OCI-LY3 (cell line): ENCODE data around the gene ADAMTS1.

ENCODE experiments used
- H2AFZ ChIP-seq: fragments of 200-600, 300-600 bp; shearing (Covaris generic); 2 replicates; pipeline ENCODE4 v1.6.0; 2014; ENCODE audit warnings: antibody characterized with exemption, low read depth, low read length
- H3K27ac ChIP-seq: fragments of 200-600, 300-600 bp; sonication (generic); 2 replicates; pipeline ENCODE4 v1.5.1; 2014; ENCODE audit warnings: mild to moderate bottlenecking, low read length, moderate library complexity, mixed read lengths
- H3K27me3 ChIP-seq: fragments of 200-600, 300-600 bp; sonication (generic); 2 replicates; pipeline ENCODE4 v1.6.1; 2014; ENCODE audit warnings: low read depth, low read length, mixed read lengths
- H3K36me3 ChIP-seq: fragments of 200-600, 300-600 bp; sonication (generic); replicated peaks from 2 replicates; pipeline ENCODE3; 2014; ENCODE audit warnings: low read depth, low read length, mixed read lengths
- H3K4me1 ChIP-seq: fragments of 300-600, 200-600 bp; sonication (generic); 2 replicates; pipeline ENCODE4 v1.6.1; 2014; ENCODE audit warnings: low read length, mixed read lengths
- H3K4me2 ChIP-seq: fragments of 200-600, 300-600 bp; sonication (generic); 2 replicates; pipeline ENCODE4 v1.6.1; 2014; ENCODE audit warnings: low read length, mixed read lengths
- H3K4me3 ChIP-seq: fragments of 300-600, 200-600 bp; sonication (generic); 2 replicates; pipeline ENCODE4 v1.5.1; 2014; ENCODE audit warnings: antibody characterized with exemption, mild to moderate bottlenecking, low read length, moderate library complexity
- H3K79me2 ChIP-seq: fragments of 300-600, 200-600 bp; shearing (Covaris generic); 2 replicates; pipeline ENCODE4 v1.6.1; 2014; ENCODE audit warnings: mild to moderate bottlenecking, low read length, mixed read lengths
- H3K9ac ChIP-seq: fragments of 300-600, 200-600 bp; shearing (Covaris generic); 2 replicates; pipeline ENCODE4 v1.6.0; 2014; ENCODE audit warnings: mild to moderate bottlenecking, low read length, moderate library complexity
- H3K9me3 ChIP-seq: fragments of 200-600, 300-600 bp; shearing (Covaris generic); 2 replicates; pipeline ENCODE4 v1.6.1; 2014; ENCODE audit warnings: low read length, mixed read lengths; ENCODE audit not compliant: insufficient read depth
- H4K20me1 ChIP-seq: fragments of 200-600, 300-600 bp; sonication (generic); 2 replicates; pipeline ENCODE4 v1.6.1; 2016; ENCODE audit warnings: low read length, mixed read lengths; ENCODE audit not compliant: insufficient read depth
- CTCF ChIP-seq: fragments of 200-600, 300-600 bp; sonication (generic); IDR thresholded peaks from 2 replicates; pipeline ENCODE4 v1.5.1; 2014; ENCODE audit warnings: antibody characterized with exemption, low read length, low read depth
- EZH2phosphoT487 ChIP-seq: fragments of 200-600 bp; shearing (Covaris generic); IDR thresholded peaks from 2 replicates; pipeline ENCODE4 v1.6.1; 2018; ENCODE audit warnings: antibody characterized with exemption, mixed run types, low read depth

The ADAMTS1 gene

GRCh38 chr21:26833011-26833410, 12.2 kb downstream of the ADAMTS1 start:
- Histone ChIP-seq H3K27me3 (no peaks in the 10 kb centered on the region), H3K4me2 (no peak overlapping the region), H4K20me1 (no peaks in the 10 kb centered on the region), H3K79me2 (no peaks in the 10 kb centered on the region), H3K36me3 (no peaks in the 10 kb centered on the region), H3K9ac (no peak overlapping the region), H3K4me3 (no peak overlapping the region), H3K4me1 (no peaks in the 10 kb centered on the region), H2AFZ (no peak overlapping the region), H3K9me3 (no peaks in the 10 kb centered on the region), H3K27ac (no peak overlapping the region)
- TF ChIP-seq EZH2phosphoT487 (no peak), CTCF (no peak)

GRCh38 chr21:26832546-26832945, 12.7 kb downstream of the ADAMTS1 start:
- TF ChIP-seq CTCF: no peak
- Histone ChIP-seq H3K9ac (no peak overlapping the region), H2AFZ (no peak overlapping the region)

GRCh38 chr21:26826801-26827200, 18.4 kb downstream of the ADAMTS1 start:
- Histone ChIP-seq H3K4me2 (no peak overlapping the region), H3K79me2 (no peaks in the 10 kb centered on the region), H3K4me1 (no peaks in the 10 kb centered on the region), H2AFZ (no peak overlapping the region), H3K9ac (no peak overlapping the region), H3K27me3 (no peaks in the 10 kb centered on the region), H4K20me1 (no peaks in the 10 kb centered on the region), H3K9me3 (no peaks in the 10 kb centered on the region), H3K4me3 (no peak overlapping the region), H3K27ac (no peak overlapping the region), H3K36me3 (no peaks in the 10 kb centered on the region)
- no peak for TF ChIP-seq CTCF
- TF ChIP-seq EZH2phosphoT487: no peak

More at GRCh38 chr21:26832546-26832945, 12.7 kb downstream of the ADAMTS1 start:
- Histone ChIP-seq H3K4me3 (no peak overlapping the region), H3K9me3 (no peaks in the 10 kb centered on the region), H3K27ac (no peak overlapping the region), H3K36me3 (no peaks in the 10 kb centered on the region), H3K4me2 (no peak overlapping the region), H3K4me1 (no peaks in the 10 kb centered on the region), H4K20me1 (no peaks in the 10 kb centered on the region), H3K79me2 (no peaks in the 10 kb centered on the region), H3K27me3 (no peaks in the 10 kb centered on the region)

GRCh38 chr21:26820509-26820908, 24.7 kb downstream of the ADAMTS1 start:
- H4K20me1 ChIP-seq: no peaks in the 10 kb centered on the region
- H3K4me2 ChIP-seq: no peak overlapping the region
- no peak overlapping the region for H2AFZ ChIP-seq
- TF ChIP-seq CTCF: no peak
- no peak for TF ChIP-seq EZH2phosphoT487
- no peaks in the 10 kb centered on the region for H3K79me2 ChIP-seq
- H3K9ac ChIP-seq: no peak overlapping the region
- no peak overlapping the region for H3K4me3 ChIP-seq
- H3K27ac ChIP-seq: no peak overlapping the region
- no peaks in the 10 kb centered on the region for H3K36me3 ChIP-seq
- H3K4me1 ChIP-seq: no peaks in the 10 kb centered on the region
- no peaks in the 10 kb centered on the region for H3K9me3 ChIP-seq
- no peaks in the 10 kb centered on the region for H3K27me3 ChIP-seq
